ENCODE measurements around the gene ZFTA. TPM values are rescaled to one million over a fixed set of nuclear protein-coding genes. Genes with fewer than 3 reads are reported as not detected.
A peak's percentile ranks its signal among the peaks of the same experiment; 100 is the strongest.

Gene ZFTA
- total RNA-seq, 1 donor: 13.2 TPM

GRCh38 chr11:63749624-63750023 lies 19.0 kb downstream of the ZFTA start:
- DNase-seq (ENCODE audit: low read depth): no peak
- no peak for TF ChIP-seq CTCF (IDR thresholded peaks at IDR 0.05; ENCODE audit: insufficient read depth, low read length)
- H3K4me3 ChIP-seq (ENCODE audit: low read depth, low read length): no peak overlapping the region

- no peak overlapping the region for H3K4me3 ChIP-seq (ENCODE audit: low read depth, low read length)
- DNase-seq (ENCODE audit: low read depth): no peak
- TF ChIP-seq CTCF (IDR thresholded peaks at IDR 0.05; ENCODE audit: insufficient read depth, low read length): no peak
These were observed 21.6 kb downstream of the ZFTA start for GRCh38 chr11:63747011-63747410.

- peak; percentile 26 for TF ChIP-seq CTCF (IDR thresholded peaks at IDR 0.05; ENCODE audit: insufficient read depth, low read length)
- H3K4me3 ChIP-seq (ENCODE audit: low read depth, low read length): no peak overlapping the region
- DNase-seq (ENCODE audit: low read depth): no peak
These were observed 23.0 kb downstream of the ZFTA start for GRCh38 chr11:63745304-63746170.

GRCh38 chr11:63738720-63739360 lies 29.7 kb downstream of the ZFTA start:
- no peak overlapping the region for H3K4me3 ChIP-seq (ENCODE audit: low read depth, low read length)
- peak; percentile 98 for TF ChIP-seq CTCF (IDR thresholded peaks at IDR 0.05; ENCODE audit: insufficient read depth, low read length)
- DNase-seq (ENCODE audit: low read depth): peak; percentile 92

- no peak overlapping the region for H3K4me3 ChIP-seq (ENCODE audit: low read depth, low read length)
- no peak for TF ChIP-seq CTCF (IDR thresholded peaks at IDR 0.05; ENCODE audit: insufficient read depth, low read length)
- no peak for DNase-seq (ENCODE audit: low read depth)
These were observed 30.9 kb downstream of the ZFTA start for GRCh38 chr11:63737718-63738117.

GRCh38 chr11:63736864-63737263 lies 31.7 kb downstream of the ZFTA start:
- no peak for TF ChIP-seq CTCF (IDR thresholded peaks at IDR 0.05; ENCODE audit: insufficient read depth, low read length)
- DNase-seq (ENCODE audit: low read depth): no peak
- no peak overlapping the region for H3K4me3 ChIP-seq (ENCODE audit: low read depth, low read length)
